HepG2 (cell line): Measurements from ENCODE around the gene FANCG. TPM values are rescaled to one million over a fixed set of nuclear protein-coding genes. Genes with fewer than 3 reads are reported as not detected.

Experiments used
- CHD2 ChIP-seq: IDR thresholded peaks from 2 replicates; pipeline ENCODE4 v1.6.1; 2011; ENCODE audit warnings: low read depth, low read length, improper control_type of control experiment
- ELF3 ChIP-seq: IDR thresholded peaks from 2 replicates; pipeline ENCODE4 v1.6.1; 2016; ENCODE audit warnings: missing genetic modification reagents, missing compliant biosample characterization
- FOXJ3 ChIP-seq: sonication (generic); formaldehyde crosslinking; IDR thresholded peaks from 2 replicates; pipeline ENCODE4 v1.4.0; 2020; ENCODE audit warnings: missing genetic modification reagents, mild to moderate bottlenecking, borderline replicate concordance
- HNRNPH1 ChIP-seq: fragments of 200-400 bp; formaldehyde crosslinking; optimal IDR thresholded peaks from 2 replicates; pipeline ENCODE3; 2017; ENCODE audit warnings: mild to moderate bottlenecking, low read depth, low read length
- ISX ChIP-seq: sonication (generic); formaldehyde crosslinking; conservative IDR thresholded peaks from 2 replicates; pipeline ENCODE4 v1.5.0; 2020; ENCODE audit warnings: missing genetic modification reagents
- JARID2 ChIP-seq: sonication (generic); formaldehyde crosslinking; IDR thresholded peaks from 2 replicates; pipeline ENCODE4 v1.8.1; 2023; ENCODE audit warnings: missing genetic modification reagents, inconsistent platforms; ENCODE audit not compliant: insufficient replicate concordance
- KLF15 ChIP-seq: sonication (generic); formaldehyde crosslinking; IDR thresholded peaks from 2 replicates; pipeline ENCODE4 v1.8.1; 2023; ENCODE audit warnings: borderline replicate concordance, mild to moderate bottlenecking, inconsistent platforms, missing genetic modification reagents, mixed read lengths
- NCOA2 ChIP-seq: sonication (generic); formaldehyde crosslinking; IDR thresholded peaks from 2 replicates; pipeline ENCODE4 v1.8.0; 2022; ENCODE audit warnings: inconsistent platforms
- NCOR1 ChIP-seq: fragments of 200-600 bp; sonication (generic); IDR thresholded peaks from 2 replicates; pipeline ENCODE4 v1.7.0; 2017; ENCODE audit warnings: antibody characterized with exemption, low read length, borderline replicate concordance
- NFE2L2 ChIP-seq: fragments of 150-350 bp; IDR thresholded peaks from 2 replicates; pipeline ENCODE4 v1.6.1; 2014; ENCODE audit warnings: low read length
- NFIB ChIP-seq: sonication (generic); formaldehyde crosslinking; IDR thresholded peaks from 2 replicates; pipeline ENCODE4 v1.9.0; 2021; ENCODE audit warnings: missing genetic modification reagents, mild to moderate bottlenecking, borderline replicate concordance
- NR2C2 ChIP-seq: sonication (generic); formaldehyde crosslinking; IDR thresholded peaks from 2 replicates; pipeline ENCODE4 v1.4.0; 2020; ENCODE audit warnings: missing genetic modification reagents, mild to moderate bottlenecking, moderate library complexity, borderline replicate concordance
- REPIN1 ChIP-seq: sonication (generic); formaldehyde crosslinking; IDR thresholded peaks from 2 replicates; pipeline ENCODE4 v1.8.0; 2022; ENCODE audit warnings: missing genetic modification reagents, low read depth, mild to moderate bottlenecking, borderline replicate concordance
- SOX5 ChIP-seq: IDR thresholded peaks from 2 replicates; pipeline ENCODE4 v1.6.1; 2016; ENCODE audit warnings: borderline replicate concordance
- SP1 ChIP-seq, 2 experiments: fragments of 450-650 bp in 1 of 2; sonication (generic) in 1 of 2; formaldehyde crosslinking in 1 of 2; IDR thresholded peaks; 2 replicates each; pipeline versions ENCODE4 v1.4.0 to v1.6.1; 2016 to 2020; ENCODE audit warnings: missing genetic modification reagents in 1 of 2
- WIZ ChIP-seq: sonication (generic); formaldehyde crosslinking; IDR thresholded peaks from 2 replicates; pipeline ENCODE4 v1.5.1; 2020; ENCODE audit warnings: mild to moderate bottlenecking, missing genetic modification reagents
- XBP1 ChIP-seq: sonication (generic); formaldehyde crosslinking; IDR thresholded peaks from 2 replicates; pipeline ENCODE4 v1.5.0; 2020; ENCODE audit warnings: missing genetic modification reagents
- ZFP1 ChIP-seq: IDR thresholded peaks from 2 replicates; pipeline ENCODE4 v1.6.1; 2016
- ZNF121 ChIP-seq: sonication (generic); formaldehyde crosslinking; IDR thresholded peaks from 2 replicates; pipeline ENCODE4 v1.5.0; 2020; ENCODE audit warnings: mild to moderate bottlenecking, missing genetic modification reagents
- ZNF232 ChIP-seq: sonication (generic); formaldehyde crosslinking; IDR thresholded peaks from 2 replicates; pipeline ENCODE4 v1.4.0; 2020; ENCODE audit warnings: missing genetic modification reagents, borderline replicate concordance
- ZNF329 ChIP-seq: sonication (generic); formaldehyde crosslinking; IDR thresholded peaks from 2 replicates; pipeline ENCODE4 v1.9.0; 2021; ENCODE audit warnings: low read depth, mild to moderate bottlenecking, missing genetic modification reagents
- ZNF549 ChIP-seq: sonication (generic); formaldehyde crosslinking; IDR thresholded peaks from 2 replicates; pipeline ENCODE4 v1.5.0; 2020; ENCODE audit warnings: missing genetic modification reagents
- ZNF614 ChIP-seq: IDR thresholded peaks from 2 replicates; pipeline ENCODE4 v1.6.1; 2018; ENCODE audit warnings: missing biosample characterization, missing genetic modification reagents, inconsistent platforms, borderline replicate concordance
- ZNF773 ChIP-seq: sonication (generic); formaldehyde crosslinking; IDR thresholded peaks from 2 replicates; pipeline ENCODE4 v1.4.0; 2020; ENCODE audit warnings: missing genetic modification reagents, borderline replicate concordance
- ZNF850 ChIP-seq: sonication (generic); formaldehyde crosslinking; conservative IDR thresholded peaks from 2 replicates; pipeline ENCODE4 v1.9.0; 2021; ENCODE audit warnings: mild to moderate bottlenecking, missing genetic modification reagents
- polyA plus RNA-seq, 8 experiments: library from polyadenylated mRNA; depleted of rRNA in 3 of 8; stranded (reverse) in 7 of 8; unstranded in 1 of 8; fragments of >200 nt; fragmentation: Illumina TruSeq in 4 of 8; extraction: Trizol in 4 of 8; gene quantifications; 2 replicates each; pipeline versions ENCODE4 v1.2.1 to v1.2.3, GENCODE V29; 2011 to 2016; ENCODE audit warnings: low read depth in 4 of 8, missing spikeins in 1 of 8, mixed read lengths in 1 of 8; ENCODE audit not compliant: insufficient read depth in 1 of 8
- total RNA-seq, 5 experiments: library from RNA; depleted of rRNA; stranded (reverse); fragments of >200 nt; fragmentation: Illumina TruSeq; extraction: Trizol; gene quantifications; 2 replicates each; pipeline ENCODE4 v1.2.3, GENCODE V29; 2016; ENCODE audit warnings: low read depth in 1 of 5
- TF ChIP-seq, protein P1 (sequence below): IDR thresholded peaks from 2 replicates; pipeline ENCODE4 v1.4.0; 2020; ENCODE audit warnings: mild to moderate bottlenecking, missing genetic modification reagents
- TF ChIP-seq, protein P2 (sequence below): IDR thresholded peaks from 2 replicates; pipeline ENCODE4 v1.6.1; 2016; ENCODE audit warnings: mild to moderate bottlenecking, missing biosample characterization, missing genetic modification reagents

Gene FANCG
- total and polyA plus RNA-seq, 2 of the 13 experiments (the other 11 are each of a cell fraction or from before 2014, with no cell fraction given) = 14.4 to 45.1 TPM

DNA sequence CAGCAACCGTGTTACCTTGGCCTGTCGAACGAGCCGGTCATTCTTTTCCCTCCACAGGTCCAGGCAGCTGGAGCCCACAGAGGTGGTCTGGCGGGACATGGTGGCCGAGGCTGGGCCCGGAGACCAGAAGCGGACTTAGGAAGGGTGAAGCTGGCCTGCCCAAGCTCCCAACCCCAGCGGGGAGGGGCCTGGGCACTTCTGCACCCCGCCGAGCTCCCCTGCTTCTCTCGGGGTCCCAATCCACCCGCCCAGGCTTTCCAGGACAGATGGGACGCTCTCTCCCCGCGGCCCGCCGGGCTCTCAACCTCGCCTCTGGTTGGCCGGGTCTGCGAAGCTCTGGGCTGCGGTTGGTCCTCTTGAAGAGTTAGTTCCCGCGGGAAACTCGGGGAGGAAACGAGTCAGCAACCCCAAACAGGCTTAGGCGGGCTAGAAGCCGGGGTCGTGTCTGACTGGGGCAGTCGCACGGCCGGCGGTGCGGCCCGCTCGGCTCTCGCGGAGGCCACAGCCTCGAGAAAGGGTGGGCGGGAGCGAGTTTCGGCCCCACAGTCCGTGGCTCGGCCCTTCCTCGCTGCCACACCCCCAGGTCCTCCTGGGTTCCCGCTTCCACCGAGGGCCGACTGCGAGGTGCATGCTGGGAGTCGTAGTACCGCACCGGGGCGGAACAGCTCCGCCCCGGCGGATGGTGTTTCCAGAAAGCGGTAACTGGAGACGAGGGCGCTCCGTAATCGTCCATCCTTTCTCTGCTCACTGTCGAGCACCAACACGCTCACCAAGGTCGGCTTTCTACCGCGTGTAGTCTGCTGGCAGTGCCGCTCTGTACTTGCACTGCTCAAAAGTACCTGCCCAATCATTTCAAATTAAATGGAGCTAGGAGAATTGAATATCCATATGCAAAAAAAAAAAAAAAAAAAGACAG lies at the start of gene FANCG (continued):
- TF ChIP-seq ZNF329 (no peak), ZNF549 (CRISPR knock-in tag) (no peak; the same call in 1 of the 2 replicates), SOX5 (no peak; the same call in 1 of the 2 replicates), ZNF121 (CRISPR knock-in tag) (peak; percentile 87), NR2C2 (CRISPR knock-in tag) (peak; percentile 60; the same call in 1 of the 2 replicates), WIZ (CRISPR knock-in tag) (no peak), ELF3 (peak; percentile 74), NFIB (CRISPR knock-in tag) (no peak), ZNF850 (CRISPR knock-in tag) (no peak), XBP1 (CRISPR knock-in tag) (no peak), ZFP1 (CRISPR knock-in tag) (no peak), HNRNPH1 (no peak), ZNF232 (CRISPR knock-in tag) (0 out of 2 replicates have a peak, but pooled peaks have one; percentile 33), SP1 (IDR thresholded peaks at IDR 0.05) (no peak), SP1 (CRISPR knock-in tag; IDR thresholded peaks at IDR 0.05) (peak; percentile 63), ISX (CRISPR knock-in tag) (no peak), NFE2L2 (no peak), NCOA2 (CRISPR knock-in tag) (no peak), NCOR1 (no peak; the same call in 1 of the 2 replicates), ZNF614 (CRISPR knock-in tag) (no peak), KLF15 (CRISPR knock-in tag) (no peak), FOXJ3 (CRISPR knock-in tag) (no peak), CHD2 (no peak), REPIN1 (CRISPR knock-in tag) (peak; percentile 81; the same call in 1 of the 2 replicates), ZNF773 (CRISPR knock-in tag) (no peak), JARID2 (CRISPR knock-in tag) (no peak)
- TF ChIP-seq, protein P1, sequence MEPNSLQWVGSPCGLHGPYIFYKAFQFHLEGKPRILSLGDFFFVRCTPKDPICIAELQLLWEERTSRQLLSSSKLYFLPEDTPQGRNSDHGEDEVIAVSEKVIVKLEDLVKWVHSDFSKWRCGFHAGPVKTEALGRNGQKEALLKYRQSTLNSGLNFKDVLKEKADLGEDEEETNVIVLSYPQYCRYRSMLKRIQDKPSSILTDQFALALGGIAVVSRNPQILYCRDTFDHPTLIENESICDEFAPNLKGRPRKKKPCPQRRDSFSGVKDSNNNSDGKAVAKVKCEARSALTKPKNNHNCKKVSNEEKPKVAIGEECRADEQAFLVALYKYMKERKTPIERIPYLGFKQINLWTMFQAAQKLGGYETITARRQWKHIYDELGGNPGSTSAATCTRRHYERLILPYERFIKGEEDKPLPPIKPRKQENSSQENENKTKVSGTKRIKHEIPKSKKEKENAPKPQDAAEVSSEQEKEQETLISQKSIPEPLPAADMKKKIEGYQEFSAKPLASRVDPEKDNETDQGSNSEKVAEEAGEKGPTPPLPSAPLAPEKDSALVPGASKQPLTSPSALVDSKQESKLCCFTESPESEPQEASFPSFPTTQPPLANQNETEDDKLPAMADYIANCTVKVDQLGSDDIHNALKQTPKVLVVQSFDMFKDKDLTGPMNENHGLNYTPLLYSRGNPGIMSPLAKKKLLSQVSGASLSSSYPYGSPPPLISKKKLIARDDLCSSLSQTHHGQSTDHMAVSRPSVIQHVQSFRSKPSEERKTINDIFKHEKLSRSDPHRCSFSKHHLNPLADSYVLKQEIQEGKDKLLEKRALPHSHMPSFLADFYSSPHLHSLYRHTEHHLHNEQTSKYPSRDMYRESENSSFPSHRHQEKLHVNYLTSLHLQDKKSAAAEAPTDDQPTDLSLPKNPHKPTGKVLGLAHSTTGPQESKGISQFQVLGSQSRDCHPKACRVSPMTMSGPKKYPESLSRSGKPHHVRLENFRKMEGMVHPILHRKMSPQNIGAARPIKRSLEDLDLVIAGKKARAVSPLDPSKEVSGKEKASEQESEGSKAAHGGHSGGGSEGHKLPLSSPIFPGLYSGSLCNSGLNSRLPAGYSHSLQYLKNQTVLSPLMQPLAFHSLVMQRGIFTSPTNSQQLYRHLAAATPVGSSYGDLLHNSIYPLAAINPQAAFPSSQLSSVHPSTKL (CRISPR knock-in tag) = no peak
- TF ChIP-seq, protein P2, sequence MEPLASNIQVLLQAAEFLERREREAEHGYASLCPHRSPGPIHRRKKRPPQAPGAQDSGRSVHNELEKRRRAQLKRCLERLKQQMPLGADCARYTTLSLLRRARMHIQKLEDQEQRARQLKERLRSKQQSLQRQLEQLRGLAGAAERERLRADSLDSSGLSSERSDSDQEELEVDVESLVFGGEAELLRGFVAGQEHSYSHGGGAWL (CRISPR knock-in tag) = peak; percentile 69; the same call in 1 of the 2 replicates
